ENCODE results near the gene EFNB1.

- TF ChIP-seq, protein P1, sequence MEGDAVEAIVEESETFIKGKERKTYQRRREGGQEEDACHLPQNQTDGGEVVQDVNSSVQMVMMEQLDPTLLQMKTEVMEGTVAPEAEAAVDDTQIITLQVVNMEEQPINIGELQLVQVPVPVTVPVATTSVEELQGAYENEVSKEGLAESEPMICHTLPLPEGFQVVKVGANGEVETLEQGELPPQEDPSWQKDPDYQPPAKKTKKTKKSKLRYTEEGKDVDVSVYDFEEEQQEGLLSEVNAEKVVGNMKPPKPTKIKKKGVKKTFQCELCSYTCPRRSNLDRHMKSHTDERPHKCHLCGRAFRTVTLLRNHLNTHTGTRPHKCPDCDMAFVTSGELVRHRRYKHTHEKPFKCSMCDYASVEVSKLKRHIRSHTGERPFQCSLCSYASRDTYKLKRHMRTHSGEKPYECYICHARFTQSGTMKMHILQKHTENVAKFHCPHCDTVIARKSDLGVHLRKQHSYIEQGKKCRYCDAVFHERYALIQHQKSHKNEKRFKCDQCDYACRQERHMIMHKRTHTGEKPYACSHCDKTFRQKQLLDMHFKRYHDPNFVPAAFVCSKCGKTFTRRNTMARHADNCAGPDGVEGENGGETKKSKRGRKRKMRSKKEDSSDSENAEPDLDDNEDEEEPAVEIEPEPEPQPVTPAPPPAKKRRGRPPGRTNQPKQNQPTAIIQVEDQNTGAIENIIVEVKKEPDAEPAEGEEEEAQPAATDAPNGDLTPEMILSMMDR (conservative IDR thresholded peaks at IDR 0.05; ENCODE audit: low read depth, low read length): no peak
- TF ChIP-seq EZH2 (IDR thresholded peaks at IDR 0.05; ENCODE audit: borderline replicate concordance, low read depth, low read length, poor library complexity, severe bottlenecking): no peak
These were observed 4.0 kb downstream of the EFNB1 start for GRCh38 chrX:68832516-68833447.

Measured in A673 (cell line).